Measurements from ENCODE around the gene GIPC2. TPM values are rescaled to one million over a fixed set of nuclear protein-coding genes. Genes with fewer than 3 reads are reported as not detected.
A peak's percentile ranks its signal among the peaks of the same experiment; 100 is the strongest.

The GIPC2 gene
- total RNA-seq, 1 donor from 2014 or later = 2.5 TPM

DNA sequence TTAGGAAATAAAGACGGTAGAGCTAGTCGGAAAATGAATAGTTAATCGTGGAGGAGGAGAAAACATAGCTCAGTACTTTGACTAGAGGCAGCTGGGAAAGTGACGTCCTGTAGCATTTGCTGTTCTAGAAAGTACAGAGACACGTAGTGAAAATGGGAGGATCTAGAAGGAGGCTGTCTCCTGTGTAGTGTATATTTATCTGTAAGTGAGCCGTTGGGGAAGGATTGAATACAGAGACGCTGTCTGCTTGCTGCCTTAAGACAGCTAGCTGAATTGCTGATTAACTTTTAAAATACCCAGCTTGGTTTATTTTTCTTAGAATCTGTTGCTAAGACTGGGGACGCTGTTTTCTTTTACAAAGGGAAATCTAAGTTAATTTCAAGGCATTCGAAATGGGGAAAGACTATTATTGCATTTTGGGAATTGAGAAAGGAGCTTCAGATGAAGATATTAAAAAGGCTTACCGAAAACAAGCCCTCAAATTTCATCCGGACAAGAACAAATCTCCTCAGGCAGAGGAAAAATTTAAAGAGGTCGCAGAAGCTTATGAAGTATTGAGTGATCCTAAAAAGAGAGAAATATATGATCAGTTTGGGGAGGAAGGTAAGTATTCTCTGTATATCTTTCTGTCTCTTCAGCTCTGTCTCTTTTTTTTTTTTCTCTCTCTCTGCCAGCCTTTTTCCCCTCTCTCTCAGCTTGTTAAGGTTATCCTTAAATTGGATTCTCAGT, 40.9 kb upstream of the GIPC2 start, which contains the start of gene DNAJB4:
DNAJB4 (plus strand) TSS at position 221 of the 729 bp plus-strand sequence; CDS start at position 393, 172 bp downstream.
- H3K9me3 ChIP-seq (replicated peaks) = no peaks in the 10 kb centered on the region
- no peak for DNase-seq
- no peaks in the 10 kb centered on the region for H3K36me3 ChIP-seq
- peak within 1 kb of the TSS; percentile 93 for H3K27ac ChIP-seq (replicated peaks)
- H3K4me1 ChIP-seq = peaks cover 57% of the 10 kb centered on the region
- intact Hi-C loops (cut with micrococcal nuclease) = loop anchor here (2.0 to 10.0 kb wide), 2 partner anchors 26 to 100 kb away; partner anchors contain the start of gene FUBP1
- peak within 1 kb of the TSS; percentile 77 for H3K4me3 ChIP-seq
- H3K27me3 ChIP-seq (ENCODE audit: low read depth) = no peaks in the 10 kb centered on the region
- TF ChIP-seq, protein P1, sequence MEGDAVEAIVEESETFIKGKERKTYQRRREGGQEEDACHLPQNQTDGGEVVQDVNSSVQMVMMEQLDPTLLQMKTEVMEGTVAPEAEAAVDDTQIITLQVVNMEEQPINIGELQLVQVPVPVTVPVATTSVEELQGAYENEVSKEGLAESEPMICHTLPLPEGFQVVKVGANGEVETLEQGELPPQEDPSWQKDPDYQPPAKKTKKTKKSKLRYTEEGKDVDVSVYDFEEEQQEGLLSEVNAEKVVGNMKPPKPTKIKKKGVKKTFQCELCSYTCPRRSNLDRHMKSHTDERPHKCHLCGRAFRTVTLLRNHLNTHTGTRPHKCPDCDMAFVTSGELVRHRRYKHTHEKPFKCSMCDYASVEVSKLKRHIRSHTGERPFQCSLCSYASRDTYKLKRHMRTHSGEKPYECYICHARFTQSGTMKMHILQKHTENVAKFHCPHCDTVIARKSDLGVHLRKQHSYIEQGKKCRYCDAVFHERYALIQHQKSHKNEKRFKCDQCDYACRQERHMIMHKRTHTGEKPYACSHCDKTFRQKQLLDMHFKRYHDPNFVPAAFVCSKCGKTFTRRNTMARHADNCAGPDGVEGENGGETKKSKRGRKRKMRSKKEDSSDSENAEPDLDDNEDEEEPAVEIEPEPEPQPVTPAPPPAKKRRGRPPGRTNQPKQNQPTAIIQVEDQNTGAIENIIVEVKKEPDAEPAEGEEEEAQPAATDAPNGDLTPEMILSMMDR (IDR thresholded peaks at IDR 0.05; ENCODE audit: borderline replicate concordance) = no peak

DNA sequence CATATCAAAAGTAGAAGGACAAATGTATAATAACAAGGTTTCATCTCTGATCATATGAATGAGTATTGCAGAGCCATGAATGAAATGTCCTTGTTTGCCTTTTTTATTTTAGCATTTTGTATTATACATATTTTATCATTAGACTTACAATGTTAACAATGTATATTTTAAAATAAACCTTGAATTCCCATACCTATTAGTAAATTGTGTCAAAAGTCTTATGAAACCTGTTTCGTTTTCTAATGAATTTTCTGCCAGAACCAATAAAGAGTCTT, 40.4 kb upstream of the GIPC2 start:
- no peak for DNase-seq
- Histone ChIP-seq H3K27ac (replicated peaks) (peak overlapping the region; percentile 93), H3K4me1 (peaks cover 62% of the 10 kb centered on the region), H3K4me3 (peak overlapping the region; percentile 77), H3K27me3 (ENCODE audit: low read depth) (no peaks in the 10 kb centered on the region), H3K36me3 (no peaks in the 10 kb centered on the region), H3K9me3 (replicated peaks) (no peaks in the 10 kb centered on the region)
- TF ChIP-seq, protein P1 (IDR thresholded peaks at IDR 0.05; ENCODE audit: borderline replicate concordance) = no peak
- intact Hi-C loops (cut with micrococcal nuclease) = loop anchor here (2.0 to 10.0 kb wide), 2 partner anchors 27 to 99 kb away; partner anchors contain the start of gene FUBP1

DNA sequence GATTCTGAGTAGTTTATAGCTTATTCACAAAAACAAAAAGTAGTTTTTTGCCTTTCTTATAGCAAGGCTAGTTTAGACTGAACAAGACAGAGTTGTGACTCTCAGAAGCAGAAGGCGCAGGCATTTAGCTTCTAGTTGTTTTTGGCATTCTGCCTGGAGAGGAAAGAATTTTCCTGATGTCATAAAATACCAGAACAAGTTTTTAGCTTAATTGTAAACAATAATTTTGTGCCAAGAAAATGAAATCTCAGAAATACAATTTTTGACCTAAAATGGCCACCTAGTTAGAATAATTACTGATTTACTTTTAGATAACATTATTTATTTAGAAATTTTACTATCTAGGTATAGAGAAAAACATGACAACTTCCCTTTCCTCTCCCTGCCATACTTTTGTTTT, 40.0 kb upstream of the GIPC2 start:
- Histone ChIP-seq H3K4me3 (peak overlapping the region; percentile 77), H3K27me3 (ENCODE audit: low read depth) (no peaks in the 10 kb centered on the region), H3K27ac (replicated peaks) (peak overlapping the region; percentile 93), H3K9me3 (replicated peaks) (no peaks in the 10 kb centered on the region), H3K4me1 (peaks cover 66% of the 10 kb centered on the region), H3K36me3 (no peaks in the 10 kb centered on the region)
- TF ChIP-seq, protein P1 (IDR thresholded peaks at IDR 0.05; ENCODE audit: borderline replicate concordance) = no peak
- intact Hi-C loops (cut with micrococcal nuclease) = loop anchor here (2.0 to 10.0 kb wide), 2 partner anchors 27 to 99 kb away; partner anchors contain the start of gene FUBP1
- DNase-seq = no peak

DNA sequence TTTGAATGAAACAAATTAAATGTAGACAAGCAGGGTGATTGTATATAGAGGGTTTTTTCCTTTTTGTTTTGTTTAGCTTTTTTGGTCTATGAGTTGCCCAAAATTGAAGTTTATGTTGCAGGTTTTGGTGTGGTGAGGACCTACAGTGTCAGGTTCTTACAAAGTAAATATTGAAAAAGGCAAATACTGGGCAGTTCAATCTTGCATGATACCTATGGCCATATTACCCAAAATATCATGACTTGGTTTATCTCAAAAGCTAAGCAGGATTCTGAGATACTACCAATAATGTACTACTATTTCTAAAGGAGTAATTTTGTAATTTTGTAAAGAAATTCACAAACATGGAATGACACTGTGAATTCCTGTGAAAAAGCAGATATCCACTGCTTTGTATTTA, 39.2 kb upstream of the GIPC2 start:
- no peaks in the 10 kb centered on the region for H3K36me3 ChIP-seq
- no peak for DNase-seq
- H3K9me3 ChIP-seq (replicated peaks) = no peaks in the 10 kb centered on the region
- H3K4me1 ChIP-seq = peaks cover 73% of the 10 kb centered on the region
- H3K27me3 ChIP-seq (ENCODE audit: low read depth) = no peaks in the 10 kb centered on the region
- intact Hi-C loops (cut with micrococcal nuclease) = loop anchor here (10.0 kb wide), 1 partner anchor 98 kb away; no protein-coding TSS in a partner anchor
- peak overlapping the region; percentile 93 for H3K27ac ChIP-seq (replicated peaks)
- TF ChIP-seq, protein P1 (IDR thresholded peaks at IDR 0.05; ENCODE audit: borderline replicate concordance) = no peak
- H3K4me3 ChIP-seq = peak overlapping the region; percentile 77

DNA sequence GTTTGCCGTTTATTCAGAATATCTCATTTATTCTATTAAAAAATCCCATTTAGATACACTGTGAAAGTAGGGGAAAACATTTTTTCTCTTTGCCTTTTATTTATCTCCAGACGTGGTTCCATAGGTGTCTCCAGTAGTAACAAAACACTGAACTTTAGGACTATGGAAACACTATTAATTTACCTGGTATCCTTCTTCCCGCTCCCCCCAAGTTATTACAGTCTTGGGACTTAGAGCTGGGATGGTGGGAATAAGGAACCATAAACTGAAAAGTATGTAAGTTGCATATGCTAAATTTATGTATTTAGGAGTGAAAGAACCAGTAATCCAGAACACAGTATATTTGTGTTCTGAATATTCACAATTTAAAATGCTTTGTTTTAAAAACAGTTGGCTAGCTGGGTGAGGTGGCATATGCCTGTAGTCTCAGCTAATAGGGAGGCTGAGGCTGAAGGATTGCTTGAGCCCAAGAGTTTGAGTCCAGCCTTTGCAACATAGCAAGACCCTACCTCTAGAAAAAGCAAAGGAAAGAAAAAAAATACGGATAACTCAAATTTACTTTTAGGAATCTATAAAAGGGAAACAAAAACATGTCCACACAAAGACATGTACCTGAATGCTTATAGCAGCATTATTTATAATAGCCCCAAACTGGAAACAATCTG, 38.0 kb upstream of the GIPC2 start:
- Histone ChIP-seq H3K27ac (replicated peaks) (peak overlapping the region; percentile 93), H3K36me3 (peaks cover 3% of the 10 kb centered on the region), H3K9me3 (replicated peaks) (no peaks in the 10 kb centered on the region), H3K27me3 (ENCODE audit: low read depth) (no peaks in the 10 kb centered on the region), H3K4me3 (peak overlapping the region; percentile 77), H3K4me1 (peaks cover 65% of the 10 kb centered on the region)
- DNase-seq = no peak
- TF ChIP-seq, protein P1 (IDR thresholded peaks at IDR 0.05; ENCODE audit: borderline replicate concordance) = no peak
- intact Hi-C loops (cut with micrococcal nuclease) = loop anchor here (10.0 kb wide), 1 partner anchor 97 kb away; no protein-coding TSS in a partner anchor
